Measurements from ENCODE around the gene CHRM5.
"Not testable (repeated sequence)": the region's sequence is repeated elsewhere in the genome, so short reads cannot be mapped to it uniquely, and the experiment has no call there.

The CHRM5 gene

DNA sequence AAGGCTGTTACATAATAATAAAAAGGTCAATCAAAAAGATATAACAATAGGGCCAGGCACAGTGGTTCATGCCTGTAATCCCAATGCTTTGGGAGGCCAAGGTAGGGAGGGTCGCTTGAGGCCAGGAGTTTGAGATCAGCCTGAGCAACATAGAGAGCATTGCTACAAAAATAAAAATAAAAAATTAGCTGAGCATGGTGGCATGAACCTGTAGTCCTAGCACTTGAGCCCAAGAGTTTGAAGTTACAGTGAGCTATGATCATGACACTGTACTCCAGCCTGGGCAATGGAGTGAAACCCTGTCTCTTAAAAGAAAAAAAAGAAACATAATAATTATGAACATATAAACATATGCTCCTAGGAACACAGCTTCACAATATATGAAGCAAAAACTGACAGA is 41.4 kb downstream of the CHRM5 start:
- Histone ChIP-seq H3K27ac (no peak overlapping the region), H3K4me3 (no peak overlapping the region)
- no peak for DNase-seq (ENCODE audit: low spot score)
- TF ChIP-seq, protein P1, sequence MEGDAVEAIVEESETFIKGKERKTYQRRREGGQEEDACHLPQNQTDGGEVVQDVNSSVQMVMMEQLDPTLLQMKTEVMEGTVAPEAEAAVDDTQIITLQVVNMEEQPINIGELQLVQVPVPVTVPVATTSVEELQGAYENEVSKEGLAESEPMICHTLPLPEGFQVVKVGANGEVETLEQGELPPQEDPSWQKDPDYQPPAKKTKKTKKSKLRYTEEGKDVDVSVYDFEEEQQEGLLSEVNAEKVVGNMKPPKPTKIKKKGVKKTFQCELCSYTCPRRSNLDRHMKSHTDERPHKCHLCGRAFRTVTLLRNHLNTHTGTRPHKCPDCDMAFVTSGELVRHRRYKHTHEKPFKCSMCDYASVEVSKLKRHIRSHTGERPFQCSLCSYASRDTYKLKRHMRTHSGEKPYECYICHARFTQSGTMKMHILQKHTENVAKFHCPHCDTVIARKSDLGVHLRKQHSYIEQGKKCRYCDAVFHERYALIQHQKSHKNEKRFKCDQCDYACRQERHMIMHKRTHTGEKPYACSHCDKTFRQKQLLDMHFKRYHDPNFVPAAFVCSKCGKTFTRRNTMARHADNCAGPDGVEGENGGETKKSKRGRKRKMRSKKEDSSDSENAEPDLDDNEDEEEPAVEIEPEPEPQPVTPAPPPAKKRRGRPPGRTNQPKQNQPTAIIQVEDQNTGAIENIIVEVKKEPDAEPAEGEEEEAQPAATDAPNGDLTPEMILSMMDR (IDR thresholded peaks at IDR 0.05), result no peak

DNA sequence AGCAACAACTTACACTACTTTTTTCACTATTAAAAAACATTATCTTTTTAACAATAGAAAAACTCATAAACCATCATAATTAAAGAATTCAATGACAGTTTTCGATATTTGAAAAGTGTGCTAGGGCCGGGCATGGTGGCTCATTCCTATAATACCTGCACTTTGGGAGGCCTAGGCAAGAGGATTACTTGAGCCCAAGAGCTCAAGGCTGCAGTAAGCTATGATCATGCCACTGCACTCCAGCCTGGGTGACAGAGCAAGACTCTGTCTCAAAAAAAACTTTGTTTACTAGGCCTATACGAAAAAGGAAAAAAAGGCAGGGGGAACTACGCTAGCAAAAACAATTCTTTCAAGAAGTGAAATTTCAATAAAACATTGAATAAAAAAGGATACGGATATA is 42.6 kb downstream of the CHRM5 start:
- DNase-seq (ENCODE audit: low spot score), result no peak
- Histone ChIP-seq H3K4me3 (no peak overlapping the region), H3K27ac (no peak overlapping the region)
- TF ChIP-seq, protein P1 (IDR thresholded peaks at IDR 0.05), result no peak

DNA sequence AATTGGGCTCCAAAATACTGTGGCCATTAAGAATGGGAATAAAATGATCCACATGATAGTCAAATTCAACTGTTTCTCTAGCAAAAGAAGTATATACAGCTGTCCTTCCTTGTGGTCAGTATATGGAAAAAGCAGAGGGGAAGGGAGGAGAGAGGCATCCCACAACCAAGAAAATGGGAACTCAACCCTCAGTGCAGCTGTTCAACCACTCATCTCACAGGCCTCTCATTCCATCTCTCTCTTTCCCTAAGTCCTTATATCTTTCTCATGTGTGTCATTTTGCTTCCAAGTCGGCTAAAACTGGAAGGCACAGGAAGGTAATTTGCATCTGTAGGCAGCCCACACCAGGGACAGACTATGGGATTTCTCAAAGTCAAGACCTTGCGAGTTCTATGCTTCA is 43.2 kb downstream of the CHRM5 start:
- TF ChIP-seq, protein P1 (IDR thresholded peaks at IDR 0.05), result no peak

DNA sequence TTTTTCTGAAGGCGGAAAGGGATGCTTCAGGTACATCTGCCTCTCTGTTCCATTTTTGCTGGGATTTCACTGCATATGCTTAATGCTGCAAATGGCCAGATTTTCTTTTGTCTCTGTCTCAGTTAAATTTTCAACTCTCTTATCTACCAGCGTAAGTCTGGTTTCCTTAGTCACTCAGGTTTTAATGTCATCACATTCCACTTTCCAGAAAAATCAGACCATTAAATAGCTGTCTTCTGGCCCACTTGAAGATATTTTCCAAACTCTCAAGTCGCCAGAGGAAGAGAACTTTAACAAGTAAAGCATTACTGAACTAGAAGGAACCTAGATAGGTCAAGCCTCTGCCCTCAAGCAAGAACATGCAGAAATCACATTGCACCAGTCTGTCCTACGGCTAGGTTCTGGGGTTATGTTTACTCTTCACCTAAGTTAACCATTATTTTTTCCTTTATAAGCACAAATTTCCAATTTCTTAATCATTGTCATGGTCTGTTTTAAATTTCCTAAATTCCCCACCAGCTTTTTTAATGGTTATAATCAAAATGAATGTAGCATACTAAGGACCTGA is 44.2 kb downstream of the CHRM5 start:
- H3K27ac ChIP-seq, result no peak overlapping the region
- TF ChIP-seq, protein P1 (IDR thresholded peaks at IDR 0.05), result no peak
- DNase-seq (ENCODE audit: low spot score), result no peak
- no peak overlapping the region for H3K4me3 ChIP-seq

More for the DNA sequence above, 43.2 kb downstream of the CHRM5 start:
- no peak for DNase-seq (ENCODE audit: low spot score)
- H3K27ac ChIP-seq, result no peak overlapping the region
- H3K4me3 ChIP-seq, result no peak overlapping the region

DNA sequence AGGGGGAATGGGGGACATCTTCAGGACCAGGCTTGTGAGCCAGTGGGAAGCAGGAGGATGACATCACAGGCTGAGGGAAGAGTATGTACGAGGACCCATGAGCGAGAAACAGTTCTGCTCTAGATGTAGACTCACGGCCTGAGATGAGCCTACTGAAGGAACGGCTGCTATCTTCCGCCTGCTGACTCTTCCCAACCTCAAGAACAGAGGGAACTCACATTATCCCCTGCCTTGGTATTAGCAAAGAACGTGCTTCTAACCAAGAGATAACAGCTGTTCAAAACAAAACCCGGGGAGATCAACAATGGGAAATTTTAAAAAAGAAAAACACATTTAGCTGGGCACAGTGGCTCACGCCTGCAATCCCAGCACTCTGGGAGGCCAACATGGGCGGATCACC is 45.4 kb downstream of the CHRM5 start:
- DNase-seq (ENCODE audit: low spot score), result no peak
- Histone ChIP-seq H3K4me3 (no peak overlapping the region), H3K27ac (no peak overlapping the region)
- TF ChIP-seq, protein P1 (IDR thresholded peaks at IDR 0.05), result no peak

DNA sequence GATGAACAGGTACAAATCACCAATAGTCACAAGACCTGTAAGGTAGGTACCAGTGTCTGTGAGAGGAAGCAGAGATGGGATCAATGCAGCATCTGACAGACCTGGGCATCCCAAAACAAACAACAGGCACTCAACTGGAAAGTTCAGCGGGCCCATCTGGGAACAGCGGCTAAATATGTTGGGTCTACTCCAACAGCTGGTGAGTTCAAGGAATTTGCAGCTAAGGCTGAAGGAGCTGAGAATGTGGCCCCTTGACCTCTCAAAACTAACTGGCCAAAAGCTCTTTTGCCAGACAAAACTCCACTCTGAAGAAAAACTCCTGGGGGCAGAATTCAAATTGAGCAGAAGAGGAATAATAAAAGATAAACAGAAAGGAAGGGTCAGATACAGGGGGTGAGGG is 46.3 kb downstream of the CHRM5 start:
- Histone ChIP-seq H3K4me3 (no peak overlapping the region), H3K27ac (no peak overlapping the region)
- TF ChIP-seq, protein P1 (IDR thresholded peaks at IDR 0.05), result no peak
- DNase-seq (ENCODE audit: low spot score), result no peak

DNA sequence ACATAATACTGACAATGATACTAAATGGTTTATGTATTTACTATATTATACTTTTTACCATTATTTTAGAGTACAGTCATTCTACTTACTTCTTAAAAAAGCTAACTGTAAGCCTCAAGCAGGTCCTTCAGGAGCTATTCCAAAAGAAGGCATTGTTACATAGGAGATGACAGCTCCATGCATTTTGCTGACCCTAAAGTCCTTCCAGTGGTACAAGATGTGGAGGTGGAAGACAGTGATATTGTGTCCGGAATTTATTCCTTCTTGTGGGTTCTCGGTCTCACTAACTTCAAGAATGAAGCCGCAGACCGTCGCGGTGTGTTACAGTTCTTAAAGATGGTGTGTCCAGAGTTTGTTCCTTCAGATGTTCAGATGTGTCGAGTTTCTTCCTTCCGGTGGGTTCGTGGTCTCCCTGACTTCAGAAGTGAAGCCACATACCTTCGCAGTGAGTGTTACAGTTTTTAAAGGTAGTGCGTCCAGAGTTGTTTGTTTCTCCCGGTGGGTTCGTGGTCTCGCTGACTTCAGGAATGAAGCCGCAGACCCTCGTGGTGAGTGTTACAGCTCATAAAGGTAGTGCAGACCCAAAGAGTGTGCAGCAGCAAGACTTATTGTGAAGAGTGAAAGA is 49.8 kb downstream of the CHRM5 start:
- no peak for DNase-seq (ENCODE audit: low spot score)
- Histone ChIP-seq H3K27ac (no peak overlapping the region), H3K4me3 (no peak overlapping the region)
- TF ChIP-seq, protein P1 (IDR thresholded peaks at IDR 0.05), result no peak

DNA sequence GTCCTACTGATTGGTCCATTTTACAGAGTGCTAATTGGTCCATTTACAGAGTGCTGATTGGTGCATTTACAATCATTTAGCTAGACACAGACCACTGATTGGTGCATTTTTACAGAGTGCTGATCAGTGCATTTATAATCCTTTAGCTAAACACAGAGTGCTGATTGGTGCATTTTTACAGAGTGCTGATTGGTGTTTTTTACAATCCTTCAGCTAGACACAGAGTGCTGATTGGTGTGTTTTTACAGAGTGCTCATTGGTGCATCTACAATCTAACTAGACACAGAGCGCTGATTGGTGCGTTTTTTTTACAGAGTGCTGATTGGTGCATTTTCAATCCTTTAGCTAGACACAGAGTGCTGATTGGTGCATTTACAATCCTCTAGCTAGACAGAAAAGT is 50.4 kb downstream of the CHRM5 start:
- DNase-seq (ENCODE audit: low spot score); H3K4me3 ChIP-seq; H3K27ac ChIP-seq: not testable (repeated sequence)

Data from coronary artery (tissue), 2 donors.